ENCODE results near the gene CALN1. TPM values are rescaled to one million over a fixed set of nuclear protein-coding genes. Genes with fewer than 3 reads are reported as not detected.

The CALN1 gene
- total RNA-seq, 1 donor from 2014 or later: not detected

DNA sequence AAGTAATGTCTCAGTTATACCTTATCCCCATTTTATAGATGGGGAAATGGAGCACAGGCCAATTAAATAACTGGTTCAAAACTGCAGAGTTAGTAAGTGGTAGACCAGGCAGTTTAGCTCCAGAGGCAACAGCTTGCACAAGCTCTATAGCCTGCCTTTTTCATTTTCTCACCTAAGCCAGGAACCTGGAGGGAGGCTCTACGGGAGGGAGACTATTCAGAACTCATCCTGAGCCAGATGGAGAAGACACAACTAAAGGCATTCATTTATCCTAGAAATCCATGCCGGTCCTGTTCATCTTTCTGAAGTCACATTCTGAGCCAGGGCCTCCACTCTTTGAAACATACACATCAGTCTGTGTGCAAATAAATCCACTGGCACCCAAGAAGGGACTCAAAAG, 103.2 kb downstream of the CALN1 start:
- Histone ChIP-seq H3K27ac (ENCODE audit: low read depth, low read length) (no peak overlapping the region), H3K79me2 (ENCODE audit: insufficient read depth, low read length) (no peaks in the 10 kb centered on the region), H3K27me3 (ENCODE audit: insufficient read depth, low read length) (no peaks in the 10 kb centered on the region), H2AFZ (ENCODE audit: low read depth, low read length) (no peak overlapping the region), H3K36me3 (ENCODE audit: insufficient read depth, low read length) (no peaks in the 10 kb centered on the region), H3K4me1 (ENCODE audit: insufficient read depth, low read length) (no peaks in the 10 kb centered on the region), H3K4me2 (ENCODE audit: low read length) (no peak overlapping the region), H3K9me3 (ENCODE audit: insufficient read depth, low read depth, low read length) (peaks cover 2% of the 10 kb centered on the region), H3K9ac (ENCODE audit: low read length) (no peak overlapping the region), H4K20me1 (ENCODE audit: insufficient read depth, low read length) (no peaks in the 10 kb centered on the region), H3K4me3 (ENCODE audit: insufficient read depth, low read depth, low read length) (no peak overlapping the region)
- DNase-seq (ENCODE audit: low read depth) (no peak), FAIRE-seq (no peak)
- H3K36me3 Mint-ChIP-seq (ENCODE audit: low read depth, unreplicated experiment): no peaks in the 10 kb centered on the region
- H3K9me3 Mint-ChIP-seq (ENCODE audit: unreplicated experiment): no peaks in the 10 kb centered on the region
- H3K27me3 Mint-ChIP-seq (ENCODE audit: low read depth, unreplicated experiment): peaks cover 25% of the 10 kb centered on the region
- H3K4me1 Mint-ChIP-seq (ENCODE audit: low read depth, unreplicated experiment): no peaks in the 10 kb centered on the region
- TF ChIP-seq, protein P1, sequence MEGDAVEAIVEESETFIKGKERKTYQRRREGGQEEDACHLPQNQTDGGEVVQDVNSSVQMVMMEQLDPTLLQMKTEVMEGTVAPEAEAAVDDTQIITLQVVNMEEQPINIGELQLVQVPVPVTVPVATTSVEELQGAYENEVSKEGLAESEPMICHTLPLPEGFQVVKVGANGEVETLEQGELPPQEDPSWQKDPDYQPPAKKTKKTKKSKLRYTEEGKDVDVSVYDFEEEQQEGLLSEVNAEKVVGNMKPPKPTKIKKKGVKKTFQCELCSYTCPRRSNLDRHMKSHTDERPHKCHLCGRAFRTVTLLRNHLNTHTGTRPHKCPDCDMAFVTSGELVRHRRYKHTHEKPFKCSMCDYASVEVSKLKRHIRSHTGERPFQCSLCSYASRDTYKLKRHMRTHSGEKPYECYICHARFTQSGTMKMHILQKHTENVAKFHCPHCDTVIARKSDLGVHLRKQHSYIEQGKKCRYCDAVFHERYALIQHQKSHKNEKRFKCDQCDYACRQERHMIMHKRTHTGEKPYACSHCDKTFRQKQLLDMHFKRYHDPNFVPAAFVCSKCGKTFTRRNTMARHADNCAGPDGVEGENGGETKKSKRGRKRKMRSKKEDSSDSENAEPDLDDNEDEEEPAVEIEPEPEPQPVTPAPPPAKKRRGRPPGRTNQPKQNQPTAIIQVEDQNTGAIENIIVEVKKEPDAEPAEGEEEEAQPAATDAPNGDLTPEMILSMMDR (IDR thresholded peaks at IDR 0.05; ENCODE audit: insufficient read depth, low read depth, low read length): no peak
- no peak for TF ChIP-seq EZH2 (IDR thresholded peaks at IDR 0.05; ENCODE audit: insufficient read depth, low read length)
- no peak overlapping the region for H3K27ac Mint-ChIP-seq (ENCODE audit: unreplicated experiment)
- no peak overlapping the region for H3K4me3 Mint-ChIP-seq (ENCODE audit: unreplicated experiment)

DNA sequence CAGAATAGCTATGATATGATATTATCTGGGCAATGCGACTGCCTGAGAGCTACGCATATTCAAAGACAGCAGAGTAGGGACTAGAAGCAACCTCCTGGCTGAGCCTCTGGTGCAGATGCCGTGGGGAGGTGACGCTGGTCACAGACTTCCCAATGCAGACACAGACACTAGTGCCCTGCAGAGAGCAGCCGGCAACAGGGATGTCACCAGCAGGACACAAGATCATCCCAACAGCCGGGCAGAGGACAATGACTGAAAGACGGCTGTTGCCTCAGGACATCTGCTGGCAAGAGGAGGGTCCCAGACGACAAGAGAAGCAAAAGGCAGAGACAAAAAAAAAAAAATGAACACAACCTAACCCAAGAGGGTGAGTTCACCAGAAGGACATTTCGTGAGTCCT, 104.6 kb downstream of the CALN1 start:
- Histone ChIP-seq H3K36me3 (ENCODE audit: insufficient read depth, low read length) (no peaks in the 10 kb centered on the region), H3K4me2 (ENCODE audit: low read length) (no peak overlapping the region), H4K20me1 (ENCODE audit: insufficient read depth, low read length) (no peaks in the 10 kb centered on the region), H3K9ac (ENCODE audit: low read length) (no peak overlapping the region), H3K9me3 (ENCODE audit: insufficient read depth, low read depth, low read length) (peaks cover 2% of the 10 kb centered on the region), H3K4me3 (ENCODE audit: insufficient read depth, low read depth, low read length) (no peak overlapping the region), H3K27ac (ENCODE audit: low read depth, low read length) (no peak overlapping the region), H3K4me1 (ENCODE audit: insufficient read depth, low read length) (no peaks in the 10 kb centered on the region), H2AFZ (ENCODE audit: low read depth, low read length) (no peak overlapping the region), H3K79me2 (ENCODE audit: insufficient read depth, low read length) (no peaks in the 10 kb centered on the region), H3K27me3 (ENCODE audit: insufficient read depth, low read length) (no peaks in the 10 kb centered on the region)
- DNase-seq (ENCODE audit: low read depth) (no peak), FAIRE-seq (no peak)
- Mint-ChIP-seq H3K27me3 (ENCODE audit: low read depth, unreplicated experiment) (peaks cover 27% of the 10 kb centered on the region), H3K9me3 (ENCODE audit: unreplicated experiment) (no peaks in the 10 kb centered on the region), H3K36me3 (ENCODE audit: low read depth, unreplicated experiment) (no peaks in the 10 kb centered on the region), H3K27ac (ENCODE audit: unreplicated experiment) (no peak overlapping the region), H3K4me3 (ENCODE audit: unreplicated experiment) (no peak overlapping the region), H3K4me1 (ENCODE audit: low read depth, unreplicated experiment) (no peaks in the 10 kb centered on the region)
- TF ChIP-seq EZH2 (IDR thresholded peaks at IDR 0.05; ENCODE audit: insufficient read depth, low read length): no peak
- TF ChIP-seq, protein P1 (IDR thresholded peaks at IDR 0.05; ENCODE audit: insufficient read depth, low read depth, low read length): no peak

DNA sequence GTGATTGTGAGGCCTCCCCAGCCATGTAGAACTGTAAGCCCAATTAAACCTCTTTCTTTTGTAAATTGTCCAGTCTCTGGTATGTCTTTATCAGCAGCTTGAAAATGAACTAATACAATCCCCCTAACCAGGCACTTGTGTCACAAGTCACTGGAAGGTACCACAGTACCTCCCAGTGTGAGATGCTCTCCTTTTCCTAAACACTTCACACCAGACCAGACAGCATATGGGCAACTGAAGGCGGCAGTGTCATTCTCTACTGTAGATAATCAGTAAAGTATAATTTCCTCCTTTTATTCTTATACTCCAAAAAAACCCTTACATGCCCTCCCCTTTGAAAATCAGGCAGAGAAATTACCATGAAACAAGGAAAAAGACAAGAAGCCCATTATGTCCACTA, 113.2 kb downstream of the CALN1 start:
- H3K79me2 ChIP-seq (ENCODE audit: insufficient read depth, low read length): no peaks in the 10 kb centered on the region
- H4K20me1 ChIP-seq (ENCODE audit: insufficient read depth, low read length): no peaks in the 10 kb centered on the region
- no peak overlapping the region for H3K4me2 ChIP-seq (ENCODE audit: low read length)
- no peak overlapping the region for H3K4me3 ChIP-seq (ENCODE audit: insufficient read depth, low read depth, low read length)
- no peak overlapping the region for H3K4me3 Mint-ChIP-seq (ENCODE audit: unreplicated experiment)
- peaks cover 2% of the 10 kb centered on the region for H3K27me3 Mint-ChIP-seq (ENCODE audit: low read depth, unreplicated experiment)
- H3K4me1 ChIP-seq (ENCODE audit: insufficient read depth, low read length): no peaks in the 10 kb centered on the region
- H2AFZ ChIP-seq (ENCODE audit: low read depth, low read length): no peak overlapping the region
- no peaks in the 10 kb centered on the region for H3K36me3 Mint-ChIP-seq (ENCODE audit: low read depth, unreplicated experiment)
- no peaks in the 10 kb centered on the region for H3K4me1 Mint-ChIP-seq (ENCODE audit: low read depth, unreplicated experiment)
- H3K27ac ChIP-seq (ENCODE audit: low read depth, low read length): no peak overlapping the region
- no peaks in the 10 kb centered on the region for H3K36me3 ChIP-seq (ENCODE audit: insufficient read depth, low read length)
- H3K9ac ChIP-seq (ENCODE audit: low read length): no peak overlapping the region
- TF ChIP-seq, protein P1 (IDR thresholded peaks at IDR 0.05; ENCODE audit: insufficient read depth, low read depth, low read length): no peak
- no peak for TF ChIP-seq EZH2 (IDR thresholded peaks at IDR 0.05; ENCODE audit: insufficient read depth, low read length)
- H3K9me3 Mint-ChIP-seq (ENCODE audit: unreplicated experiment): no peaks in the 10 kb centered on the region
- FAIRE-seq (no peak), DNase-seq (ENCODE audit: low read depth) (no peak)
- no peaks in the 10 kb centered on the region for H3K27me3 ChIP-seq (ENCODE audit: insufficient read depth, low read length)
- no peak overlapping the region for H3K27ac Mint-ChIP-seq (ENCODE audit: unreplicated experiment)
- no peaks in the 10 kb centered on the region for H3K9me3 ChIP-seq (ENCODE audit: insufficient read depth, low read depth, low read length)

Measured in astrocyte (in vitro differentiated cells and primary cell).